Loucy (cell line): ENCODE measurements around the gene SLC9A9.

ENCODE experiments used
- H2AFZ ChIP-seq: fragments of 200-600 bp; sonication (generic); 2 replicates; pipeline ENCODE4 v1.6.0; 2016; ENCODE audit warnings: antibody characterized with exemption, mild to moderate bottlenecking, low read length, moderate library complexity
- H3F3A ChIP-seq: fragments of 200-600 bp; 2 replicates; pipeline ENCODE4 v1.6.0; 2016; ENCODE audit warnings: antibody characterized with exemption, low read depth, mild to moderate bottlenecking
- H3K27me3 ChIP-seq: fragments of 200-600 bp; sonication (generic); 2 replicates; pipeline ENCODE4 v1.6.1; 2014; ENCODE audit warnings: low read length, mild to moderate bottlenecking; ENCODE audit not compliant: insufficient read depth, poor library complexity, severe bottlenecking
- H3K36me3 ChIP-seq: fragments of 200-600 bp; sonication (generic); 2 replicates; pipeline ENCODE4 v1.6.1; 2016; ENCODE audit warnings: low read length; ENCODE audit not compliant: insufficient read depth
- H3K4me1 ChIP-seq: fragments of 200-600 bp; sonication (generic); 2 replicates; pipeline ENCODE4 v1.5.1; 2014; ENCODE audit warnings: low read length, mild to moderate bottlenecking; ENCODE audit not compliant: insufficient read depth, poor library complexity, severe bottlenecking
- H3K4me2 ChIP-seq: fragments of 200-600 bp; sonication (generic); 2 replicates; pipeline ENCODE4 v1.6.0; 2014; ENCODE audit warnings: antibody characterized with exemption, low read length, low read depth, mild to moderate bottlenecking; ENCODE audit not compliant: poor library complexity, severe bottlenecking
- H3K4me3 ChIP-seq: fragments of 200-600 bp; sonication (generic); 2 replicates; pipeline ENCODE4 v1.5.1; 2014; ENCODE audit warnings: low read length, mild to moderate bottlenecking, mixed read lengths; ENCODE audit not compliant: poor library complexity, severe bottlenecking
- H3K79me2 ChIP-seq: fragments of 200-600 bp; sonication (generic); 2 replicates; pipeline ENCODE4 v1.6.1; 2014; ENCODE audit warnings: low read length; ENCODE audit not compliant: insufficient read depth
- H3K9ac ChIP-seq: fragments of 200-600 bp; sonication (generic); 2 replicates; pipeline ENCODE4 v1.6.0; 2014; ENCODE audit warnings: mild to moderate bottlenecking, low read depth, low read length, moderate library complexity; ENCODE audit not compliant: poor library complexity, severe bottlenecking
- H3K9me2 ChIP-seq: fragments of 200-600 bp; sonication (generic); replicated peaks from 2 replicates; pipeline ENCODE4 v1.6.1; 2016; ENCODE audit warnings: low read depth, low read length, mixed read lengths
- H3K9me3 ChIP-seq: fragments of 200-600 bp; sonication (generic); 2 replicates; pipeline ENCODE4 v1.6.1; 2014; ENCODE audit warnings: mild to moderate bottlenecking, antibody characterized with exemption, low read length, low read depth; ENCODE audit not compliant: insufficient read depth
- H4K20me1 ChIP-seq: fragments of 200-600 bp; sonication (generic); 2 replicates; pipeline ENCODE4 v1.6.0; 2014; ENCODE audit warnings: antibody characterized with exemption, low read length, mild to moderate bottlenecking; ENCODE audit not compliant: insufficient read depth, poor library complexity, severe bottlenecking
- CTCF ChIP-seq: fragments of 200-600 bp; sonication (generic); conservative IDR thresholded peaks from 2 replicates; pipeline ENCODE4 v1.5.1; 2014; ENCODE audit warnings: mild to moderate bottlenecking, antibody characterized with exemption, low read length
- EZH2phosphoT487 ChIP-seq: fragments of 200-600 bp; IDR thresholded peaks from 2 replicates; pipeline ENCODE4 v1.6.1; 2018; ENCODE audit warnings: antibody characterized with exemption, mild to moderate bottlenecking, moderate library complexity, borderline replicate concordance

SLC9A9 gene

GRCh38 chr3:143674100-143674968, 173.9 kb downstream of the SLC9A9 start:
- Histone ChIP-seq H3F3A (no peaks in the 10 kb centered on the region), H3K79me2 (no peaks in the 10 kb centered on the region), H3K36me3 (no peaks in the 10 kb centered on the region), H3K9ac (no peak overlapping the region), H3K9me3 (no peaks in the 10 kb centered on the region), H3K4me3 (peak overlapping the region; percentile 22), H4K20me1 (no peaks in the 10 kb centered on the region), H3K4me1 (no peaks in the 10 kb centered on the region), H3K4me2 (peak overlapping the region; percentile 38), H3K27me3 (no peaks in the 10 kb centered on the region), H2AFZ (peak overlapping the region; percentile 76), H3K9me2 (no peaks in the 10 kb centered on the region)
- TF ChIP-seq CTCF (peak; percentile 96), EZH2phosphoT487 (no peak)

GRCh38 chr3:143672396-143673165, 175.7 kb downstream of the SLC9A9 start:
- TF ChIP-seq EZH2phosphoT487 (no peak), CTCF (no peak)
- Histone ChIP-seq H3K9me3 (no peaks in the 10 kb centered on the region), H2AFZ (no peak overlapping the region), H3F3A (no peaks in the 10 kb centered on the region), H3K36me3 (no peaks in the 10 kb centered on the region), H3K4me1 (no peaks in the 10 kb centered on the region), H4K20me1 (no peaks in the 10 kb centered on the region), H3K4me2 (no peak overlapping the region), H3K27me3 (no peaks in the 10 kb centered on the region), H3K79me2 (no peaks in the 10 kb centered on the region), H3K4me3 (no peak overlapping the region), H3K9ac (no peak overlapping the region), H3K9me2 (no peaks in the 10 kb centered on the region)

- Histone ChIP-seq H3K9me2 (no peaks in the 10 kb centered on the region), H3K9ac (no peak overlapping the region), H3F3A (no peaks in the 10 kb centered on the region), H3K4me1 (no peaks in the 10 kb centered on the region), H3K4me3 (no peak overlapping the region), H4K20me1 (no peaks in the 10 kb centered on the region), H3K27me3 (no peaks in the 10 kb centered on the region), H3K79me2 (no peaks in the 10 kb centered on the region), H3K4me2 (no peak overlapping the region), H3K9me3 (no peaks in the 10 kb centered on the region), H2AFZ (no peak overlapping the region), H3K36me3 (no peaks in the 10 kb centered on the region)
- TF ChIP-seq EZH2phosphoT487 (no peak), CTCF (no peak)
These were observed 176.6 kb downstream of the SLC9A9 start for GRCh38 chr3:143671626-143672025.
